Left ventricle myocardium superior (tissue), 1 donor: ENCODE measurements around the gene ADCY2. TPM values are rescaled to one million over a fixed set of nuclear protein-coding genes. Genes with fewer than 3 reads are reported as not detected.

ENCODE experiments used
- ATAC-seq: fragments of 200-7000 bp; cut with Tn5 transposase; one replicate; pipeline ENCODE4 v1.9.1; 2020; ENCODE audit warnings: mild to moderate bottlenecking, moderate library complexity
- DNase-seq: peaks from one replicate; pipeline ENCODE4 v3.0.0-alpha.2; 2020
- intact Hi-C: fragments of 100-400 bp; cut with micrococcal nuclease; formaldehyde crosslinking; loops from one replicate; pipeline ENCODE4 v1.11.0; 2022
- total RNA-seq: library from RNA; stranded (reverse); fragmentation: NEBNext Ultra II Directional; extraction: Animal tissue kit (Norgen Biotek cat#: 25700); gene quantifications from one replicate; pipeline ENCODE4 v1.2.1, GENCODE V29; 2021
- donor health status: DM: no; HTN: yes; CAD: no; lungs with severe emphysema.

ADCY2 gene
- total RNA-seq, 1 donor from 2014 or later = 0.17 TPM

GRCh38 chr5:7492371-7492770, 96.4 kb downstream of the ADCY2 start:
- intact Hi-C loops = no loop called here
- DNase-seq (no peak), ATAC-seq (no peak)

- ATAC-seq (no peak), DNase-seq (no peak)
- intact Hi-C loops = no loop called here
Observed at GRCh38 chr5:7493081-7493480, 97.1 kb downstream of the ADCY2 start.

DNA sequence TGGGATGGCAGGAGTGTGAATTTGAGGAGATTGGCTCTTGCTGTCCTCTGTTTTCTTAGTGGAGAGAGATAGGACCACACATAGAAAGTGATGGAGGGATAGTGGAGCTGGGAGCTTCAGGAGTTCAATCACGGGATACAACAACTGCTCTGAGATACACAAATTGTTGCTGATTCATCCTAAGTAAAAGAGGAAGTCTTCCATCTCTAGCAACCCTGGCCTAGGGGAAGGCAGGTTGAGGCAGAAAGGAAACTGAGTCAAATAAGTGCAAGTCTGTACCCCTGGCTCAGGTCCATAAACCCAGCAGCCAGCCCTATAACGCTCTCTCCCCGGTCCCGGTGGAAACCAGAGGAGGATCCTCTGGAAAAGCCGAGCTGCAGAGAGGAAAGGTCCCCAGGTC, 97.7 kb downstream of the ADCY2 start:
- no peak for DNase-seq
- no peak for ATAC-seq
- intact Hi-C loops = no loop called here

DNA sequence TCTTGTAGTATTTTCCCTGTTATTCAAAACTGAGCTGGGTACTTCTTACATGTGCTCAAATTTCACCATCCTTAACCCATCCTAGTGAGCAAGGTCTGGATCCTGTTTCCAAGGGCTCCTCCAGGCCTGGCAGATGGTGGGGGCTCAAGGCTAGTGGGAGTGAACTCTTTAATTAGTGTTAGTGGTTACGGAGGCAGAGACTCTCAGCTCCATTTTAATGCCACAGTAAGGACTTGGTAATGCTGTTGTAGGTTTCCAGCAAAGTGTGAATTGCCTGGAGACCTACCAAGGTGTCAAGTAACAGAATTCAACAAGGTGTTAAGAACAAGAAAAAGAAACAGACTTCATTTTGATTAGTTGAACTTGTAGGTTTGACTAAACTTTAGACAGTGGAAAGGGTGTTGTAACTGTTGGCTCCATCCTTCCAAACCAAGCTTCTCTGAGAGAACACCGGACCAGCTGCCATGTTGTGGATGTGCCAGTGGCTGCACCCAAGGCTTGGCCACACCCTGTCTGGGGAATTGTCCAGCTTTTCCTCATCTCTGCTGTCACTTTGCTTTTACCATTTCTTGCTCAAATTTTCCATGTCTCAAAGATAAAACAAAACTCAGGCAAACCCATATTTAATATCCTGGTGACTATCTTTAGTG, 98.7 kb downstream of the ADCY2 start:
- ATAC-seq (no peak), DNase-seq (no peak)
- intact Hi-C loops = no loop called here

- no peak for DNase-seq
- no peak for ATAC-seq
- intact Hi-C loops = no loop called here
Observed at GRCh38 chr5:7495131-7495517, 99.2 kb downstream of the ADCY2 start.

DNA sequence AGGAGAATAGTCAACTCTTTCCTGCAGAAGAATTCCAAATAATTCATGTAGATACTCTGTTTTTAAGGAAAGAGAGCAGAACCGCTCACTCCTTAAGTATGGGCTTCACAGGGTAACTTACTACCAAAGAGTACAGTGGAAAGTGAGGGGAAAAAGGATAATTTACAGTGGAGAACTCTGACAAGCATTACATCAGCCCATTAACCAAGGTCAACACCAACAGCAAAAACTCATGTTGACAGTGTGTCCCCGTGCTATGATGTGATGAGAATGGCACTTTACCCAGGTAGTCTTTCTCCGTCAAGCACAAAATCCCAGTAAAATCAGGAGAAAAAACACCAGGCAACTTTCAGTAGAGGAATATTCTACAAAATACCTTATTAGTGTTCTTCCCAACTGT, 104.3 kb downstream of the ADCY2 start:
- DNase-seq = no peak
- intact Hi-C loops = no loop called here
- no peak for ATAC-seq

DNA sequence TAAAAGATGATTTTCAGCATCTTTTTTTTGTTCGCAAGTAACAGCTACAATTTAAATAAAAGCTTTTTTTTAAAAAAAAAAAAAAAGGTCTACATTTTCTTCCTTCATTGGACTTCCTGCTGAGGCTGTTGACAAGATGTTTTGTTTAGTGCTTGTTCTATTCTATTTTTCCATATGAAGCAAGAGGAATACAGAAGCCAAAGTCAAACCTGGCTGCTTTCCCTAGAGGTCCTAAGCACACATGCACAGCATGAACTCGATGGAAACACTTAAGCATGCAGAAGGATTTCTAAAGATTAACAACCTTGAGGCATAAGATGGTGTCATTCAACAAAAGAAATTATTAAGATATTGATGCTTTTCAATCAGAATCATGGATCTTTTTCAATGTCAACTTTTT, 105.1 kb downstream of the ADCY2 start:
- ATAC-seq = no peak
- intact Hi-C loops = no loop called here
- no peak for DNase-seq

DNA sequence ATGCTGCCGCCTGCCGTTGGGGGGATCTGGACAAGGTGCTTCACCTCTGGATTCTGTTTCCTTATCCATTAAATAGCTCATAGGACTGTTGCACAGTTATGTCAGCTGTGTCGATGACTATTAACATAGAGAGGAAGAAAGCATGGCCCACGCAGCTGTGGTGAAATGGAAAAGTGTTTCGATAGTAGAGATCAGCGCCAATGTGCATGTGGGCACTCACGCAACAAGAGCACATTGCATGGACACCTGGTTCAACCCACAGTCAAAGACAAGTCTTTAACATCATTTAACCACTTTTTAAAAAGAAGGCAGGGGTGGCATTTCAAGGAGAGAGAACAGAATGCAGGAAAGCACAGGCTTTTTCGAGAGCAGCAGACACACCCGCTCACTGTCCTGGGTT, 107.6 kb downstream of the ADCY2 start:
- intact Hi-C loops = no loop called here
- DNase-seq (no peak), ATAC-seq (no peak)

- ATAC-seq (no peak), DNase-seq (no peak)
- intact Hi-C loops = no loop called here
Observed at GRCh38 chr5:7515284-7515914, 119.5 kb downstream of the ADCY2 start.

DNA sequence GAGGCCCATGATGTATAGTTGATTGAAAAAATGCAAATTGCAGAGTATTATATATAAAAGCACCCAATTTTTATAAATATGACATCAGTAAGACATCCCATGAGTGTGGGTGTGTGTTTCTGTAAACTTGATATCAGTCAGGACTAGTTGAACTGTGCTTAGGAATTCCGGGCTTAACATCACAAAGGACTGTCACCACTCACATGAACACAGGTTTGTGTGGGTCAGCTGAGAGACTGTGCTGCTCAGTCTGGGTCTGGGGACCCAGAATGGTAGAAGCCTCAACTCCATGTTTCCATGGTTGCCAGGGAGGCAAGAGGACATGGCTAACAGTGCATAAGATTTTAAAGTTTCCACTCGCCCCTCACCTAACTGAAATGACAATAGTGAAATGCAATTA, 120.3 kb downstream of the ADCY2 start:
- DNase-seq = no peak
- ATAC-seq = no peak
- intact Hi-C loops = no loop called here

DNA sequence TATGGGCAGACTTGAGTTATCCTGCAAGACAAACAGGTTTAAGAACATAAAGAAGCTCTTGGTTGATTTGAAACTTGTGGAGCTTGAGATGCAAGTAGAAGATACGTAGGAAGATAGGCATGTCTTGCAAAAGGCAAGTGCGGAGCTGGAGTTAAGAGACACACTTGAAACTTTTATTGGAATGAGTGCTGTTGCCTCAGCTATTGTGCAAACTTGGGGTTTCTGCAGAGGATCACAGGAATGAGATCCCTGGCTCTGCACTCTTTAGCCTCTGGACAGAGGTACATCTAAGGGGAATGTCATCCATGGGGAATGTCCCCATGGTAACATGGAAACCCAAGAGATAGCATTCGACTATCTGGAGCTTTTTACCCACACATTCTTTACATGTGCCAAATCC, 121.1 kb downstream of the ADCY2 start:
- intact Hi-C loops = no loop called here
- ATAC-seq (no peak), DNase-seq (no peak)

- ATAC-seq (no peak), DNase-seq (no peak)
- intact Hi-C loops = no loop called here
Observed at GRCh38 chr5:7518947-7519560, 123.1 kb downstream of the ADCY2 start.

DNA sequence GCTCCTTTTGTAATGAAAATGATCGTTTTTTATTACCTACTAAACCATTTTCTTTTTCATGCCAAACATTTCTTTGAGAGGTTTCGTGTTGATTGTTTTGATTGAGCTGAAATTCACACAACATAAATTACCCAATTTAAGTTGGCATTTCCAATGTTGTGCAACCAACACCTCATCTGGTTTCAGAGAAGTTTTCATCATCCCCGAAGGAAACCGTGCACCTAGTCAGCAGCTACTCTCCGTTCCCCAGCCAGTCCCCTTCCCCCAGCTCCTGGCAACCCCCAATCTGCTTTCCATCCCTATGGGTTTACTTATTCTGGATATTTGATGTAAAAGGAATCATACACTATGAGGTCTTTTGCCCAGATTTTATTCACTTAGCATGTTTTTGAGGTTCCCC, 123.6 kb downstream of the ADCY2 start:
- intact Hi-C loops = no loop called here
- no peak for DNase-seq
- no peak for ATAC-seq

GRCh38 chr5:7529880-7530279, 133.9 kb downstream of the ADCY2 start:
- no peak for ATAC-seq
- DNase-seq = no peak
- intact Hi-C loops = no loop called here

GRCh38 chr5:7533941-7534340, 138.0 kb downstream of the ADCY2 start:
- intact Hi-C loops = no loop called here
- DNase-seq (no peak), ATAC-seq (no peak)

- ATAC-seq (no peak), DNase-seq (no peak)
- intact Hi-C loops = no loop called here
Observed at GRCh38 chr5:7534505-7534904, 138.6 kb downstream of the ADCY2 start.

- DNase-seq = no peak
- intact Hi-C loops = no loop called here
- ATAC-seq = no peak
Observed at GRCh38 chr5:7537573-7537972, 141.6 kb downstream of the ADCY2 start.

- no peak for DNase-seq
- intact Hi-C loops = no loop called here
- no peak for ATAC-seq
Observed at GRCh38 chr5:7539571-7539970, 143.6 kb downstream of the ADCY2 start.

GRCh38 chr5:7540736-7541485, 145.0 kb downstream of the ADCY2 start:
- no peak for DNase-seq
- ATAC-seq = no peak
- intact Hi-C loops = no loop called here

- intact Hi-C loops = no loop called here
- ATAC-seq (no peak), DNase-seq (no peak)
Observed at GRCh38 chr5:7541898-7542297, 146.0 kb downstream of the ADCY2 start.
